Measurements from ENCODE around the gene ZNF474.

Gene ZNF474

DNA sequence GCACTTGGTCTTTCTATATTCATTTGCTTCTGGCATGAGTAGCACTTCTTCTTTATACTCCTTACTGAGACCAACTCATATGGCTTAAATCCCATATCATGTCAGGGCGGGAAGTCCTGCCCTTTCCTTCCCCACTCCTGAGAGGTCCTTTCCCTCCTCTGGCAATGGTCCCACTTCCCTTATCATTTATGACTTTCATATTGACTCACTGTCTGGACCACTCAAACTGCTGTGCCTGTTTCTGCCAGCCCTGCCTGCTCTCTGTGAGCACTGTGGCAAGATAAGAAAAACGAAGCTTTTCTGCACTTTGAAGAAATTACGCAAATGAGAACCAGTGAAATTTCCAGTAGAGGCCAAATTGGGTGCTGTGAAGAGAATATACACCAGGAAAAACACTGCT lies 58.1 kb downstream of the ZNF474 start:
- no peak overlapping the region for H3K4me3 ChIP-seq (ENCODE audit: low read depth, low read length)
- no peak for DNase-seq (ENCODE audit: low read depth)
- TF ChIP-seq, protein P1, sequence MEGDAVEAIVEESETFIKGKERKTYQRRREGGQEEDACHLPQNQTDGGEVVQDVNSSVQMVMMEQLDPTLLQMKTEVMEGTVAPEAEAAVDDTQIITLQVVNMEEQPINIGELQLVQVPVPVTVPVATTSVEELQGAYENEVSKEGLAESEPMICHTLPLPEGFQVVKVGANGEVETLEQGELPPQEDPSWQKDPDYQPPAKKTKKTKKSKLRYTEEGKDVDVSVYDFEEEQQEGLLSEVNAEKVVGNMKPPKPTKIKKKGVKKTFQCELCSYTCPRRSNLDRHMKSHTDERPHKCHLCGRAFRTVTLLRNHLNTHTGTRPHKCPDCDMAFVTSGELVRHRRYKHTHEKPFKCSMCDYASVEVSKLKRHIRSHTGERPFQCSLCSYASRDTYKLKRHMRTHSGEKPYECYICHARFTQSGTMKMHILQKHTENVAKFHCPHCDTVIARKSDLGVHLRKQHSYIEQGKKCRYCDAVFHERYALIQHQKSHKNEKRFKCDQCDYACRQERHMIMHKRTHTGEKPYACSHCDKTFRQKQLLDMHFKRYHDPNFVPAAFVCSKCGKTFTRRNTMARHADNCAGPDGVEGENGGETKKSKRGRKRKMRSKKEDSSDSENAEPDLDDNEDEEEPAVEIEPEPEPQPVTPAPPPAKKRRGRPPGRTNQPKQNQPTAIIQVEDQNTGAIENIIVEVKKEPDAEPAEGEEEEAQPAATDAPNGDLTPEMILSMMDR (IDR thresholded peaks at IDR 0.05; ENCODE audit: low read depth, low read length), result no peak
- no peak for TF ChIP-seq MYC (IDR thresholded peaks at IDR 0.05; ENCODE audit: low read depth, low read length)
- no peak for TF ChIP-seq POLR2A (IDR thresholded peaks at IDR 0.05; ENCODE audit: extremely low read depth, insufficient read length)
- TF ChIP-seq, protein P2, sequence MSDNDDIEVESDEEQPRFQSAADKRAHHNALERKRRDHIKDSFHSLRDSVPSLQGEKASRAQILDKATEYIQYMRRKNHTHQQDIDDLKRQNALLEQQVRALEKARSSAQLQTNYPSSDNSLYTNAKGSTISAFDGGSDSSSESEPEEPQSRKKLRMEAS (IDR thresholded peaks at IDR 0.05; ENCODE audit: low read depth, low read length), result no peak

DNA sequence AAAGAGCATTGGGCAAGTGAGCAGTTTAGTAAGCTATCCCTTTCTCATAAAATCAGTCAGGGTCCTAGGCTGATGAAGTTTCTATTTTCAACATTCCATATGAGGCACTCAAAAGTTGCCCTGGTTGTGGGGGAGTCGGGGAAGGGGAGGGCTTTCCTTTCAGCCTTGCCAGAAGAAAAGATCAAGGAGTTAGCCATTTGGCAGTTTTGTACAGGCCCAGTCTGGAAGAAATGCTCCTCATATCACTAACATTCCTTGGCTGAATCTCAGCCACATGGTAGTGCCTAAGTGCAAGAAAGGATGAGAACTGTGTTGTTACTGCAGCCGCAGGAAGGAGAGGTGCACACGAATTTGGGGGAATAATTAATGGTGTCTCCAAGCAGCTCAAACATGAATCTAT lies 60.8 kb downstream of the ZNF474 start:
- H3K4me3 ChIP-seq (ENCODE audit: low read depth, low read length), result no peak overlapping the region
- TF ChIP-seq, protein P2 (IDR thresholded peaks at IDR 0.05; ENCODE audit: low read depth, low read length), result no peak
- TF ChIP-seq, protein P1 (IDR thresholded peaks at IDR 0.05; ENCODE audit: low read depth, low read length), result no peak
- TF ChIP-seq POLR2A (IDR thresholded peaks at IDR 0.05; ENCODE audit: extremely low read depth, insufficient read length), result no peak
- no peak for TF ChIP-seq MYC (IDR thresholded peaks at IDR 0.05; ENCODE audit: low read depth, low read length)
- DNase-seq (ENCODE audit: low read depth), result no peak

DNA sequence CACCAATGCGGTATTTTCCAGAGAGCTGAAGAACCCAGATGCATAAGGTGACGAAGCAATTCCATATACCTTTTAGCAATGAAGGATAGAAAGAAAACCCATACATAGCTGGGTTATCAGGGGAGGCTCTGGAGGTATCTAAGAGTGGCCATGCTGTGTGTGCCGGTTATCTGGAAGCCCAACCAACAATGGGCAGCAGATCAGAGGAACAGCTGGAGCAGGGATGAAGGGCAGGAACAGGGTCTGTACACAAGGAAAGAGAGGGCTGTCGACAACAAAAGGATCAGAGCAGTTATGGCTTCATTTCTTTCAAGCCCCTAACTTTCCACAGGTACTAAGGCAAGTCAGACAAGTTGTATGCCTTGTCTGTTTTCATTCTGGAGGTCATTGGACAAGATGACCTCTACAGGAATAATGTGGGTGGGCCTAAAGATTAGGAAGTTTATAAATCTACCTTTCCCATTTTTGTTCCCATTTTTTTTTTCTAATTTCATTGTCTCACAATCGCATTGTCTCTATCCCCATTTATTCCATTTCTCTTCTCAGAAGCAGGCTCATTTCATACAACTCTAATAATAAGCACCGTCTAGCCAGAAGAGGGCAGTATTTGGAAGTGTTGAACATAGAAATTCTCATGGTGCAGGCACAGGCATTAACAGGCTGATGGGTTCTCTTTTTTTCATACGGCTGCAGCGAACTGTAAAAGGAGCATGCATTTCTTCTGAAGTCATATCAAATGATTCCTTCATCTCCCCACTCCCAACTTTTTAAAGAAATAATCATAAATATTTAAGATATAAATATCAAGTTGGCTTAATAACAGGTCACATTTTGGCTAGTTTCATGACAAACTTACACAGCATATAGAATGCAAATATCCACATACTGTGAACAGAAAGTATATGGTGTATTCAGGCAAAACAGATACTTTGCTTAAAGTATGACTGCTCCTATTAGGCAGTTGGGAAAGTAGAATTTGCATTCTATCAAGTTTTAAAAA lies 63.5 kb downstream of the ZNF474 start:
- H3K4me3 ChIP-seq (ENCODE audit: low read depth, low read length), result no peak overlapping the region
- TF ChIP-seq, protein P1 (IDR thresholded peaks at IDR 0.05; ENCODE audit: low read depth, low read length), result peak; percentile 35
- no peak for TF ChIP-seq POLR2A (IDR thresholded peaks at IDR 0.05; ENCODE audit: extremely low read depth, insufficient read length)
- DNase-seq (ENCODE audit: low read depth), result peak; percentile 65

- DNase-seq (ENCODE audit: low read depth), result peak; percentile 41
- H3K4me3 ChIP-seq (ENCODE audit: low read depth, low read length), result no peak overlapping the region
- TF ChIP-seq, protein P1 (IDR thresholded peaks at IDR 0.05; ENCODE audit: low read depth, low read length), result peak; percentile 57
- TF ChIP-seq, protein P2 (IDR thresholded peaks at IDR 0.05; ENCODE audit: low read depth, low read length), result no peak
- TF ChIP-seq MYC (IDR thresholded peaks at IDR 0.05; ENCODE audit: low read depth, low read length) (no peak), POLR2A (IDR thresholded peaks at IDR 0.05; ENCODE audit: extremely low read depth, insufficient read length) (no peak)
Observed at GRCh38 chr5:122195802-122196394, 66.6 kb downstream of the ZNF474 start.

- H3K4me3 ChIP-seq (ENCODE audit: low read depth, low read length), result no peak overlapping the region
- no peak for DNase-seq (ENCODE audit: low read depth)
- TF ChIP-seq MYC (IDR thresholded peaks at IDR 0.05; ENCODE audit: low read depth, low read length) (no peak), POLR2A (IDR thresholded peaks at IDR 0.05; ENCODE audit: extremely low read depth, insufficient read length) (no peak)
- TF ChIP-seq, protein P2 (IDR thresholded peaks at IDR 0.05; ENCODE audit: low read depth, low read length), result no peak
- TF ChIP-seq, protein P1 (IDR thresholded peaks at IDR 0.05; ENCODE audit: low read depth, low read length), result no peak
Observed at GRCh38 chr5:122199146-122199545, 69.8 kb downstream of the ZNF474 start.
